ENCODE data around the gene OR52E1. TPM values are rescaled to one million over a fixed set of nuclear protein-coding genes. Genes with fewer than 3 reads are reported as not detected.
A peak's percentile ranks its signal among the peaks of the same experiment; 100 is the strongest.

The OR52E1 gene
- total and polyA plus RNA-seq, 9 of the 15 experiments (the other 6 are each of a cell fraction or from before 2014, with no cell fraction given) = not detected

DNA sequence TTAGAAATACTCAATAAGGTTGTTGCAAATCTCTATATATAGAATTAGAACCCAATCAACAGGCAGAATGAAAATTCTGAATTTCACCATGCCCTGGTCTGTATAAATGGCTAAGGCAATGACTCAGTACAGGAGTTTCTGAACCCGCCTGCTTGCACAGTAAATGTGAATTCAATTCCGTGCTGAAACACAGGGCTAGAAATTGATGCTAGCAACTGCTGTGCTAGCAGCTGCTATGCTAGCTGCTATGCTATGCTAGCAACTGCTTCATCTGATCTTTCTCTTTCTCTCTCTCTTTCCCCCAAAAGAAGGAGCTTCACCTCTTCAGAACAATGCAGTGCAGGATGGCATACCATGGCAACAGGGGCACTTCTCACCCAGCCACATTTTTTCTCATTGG lies 32.7 kb upstream of the OR52E1 start (continued):
- TF ChIP-seq, protein P1, sequence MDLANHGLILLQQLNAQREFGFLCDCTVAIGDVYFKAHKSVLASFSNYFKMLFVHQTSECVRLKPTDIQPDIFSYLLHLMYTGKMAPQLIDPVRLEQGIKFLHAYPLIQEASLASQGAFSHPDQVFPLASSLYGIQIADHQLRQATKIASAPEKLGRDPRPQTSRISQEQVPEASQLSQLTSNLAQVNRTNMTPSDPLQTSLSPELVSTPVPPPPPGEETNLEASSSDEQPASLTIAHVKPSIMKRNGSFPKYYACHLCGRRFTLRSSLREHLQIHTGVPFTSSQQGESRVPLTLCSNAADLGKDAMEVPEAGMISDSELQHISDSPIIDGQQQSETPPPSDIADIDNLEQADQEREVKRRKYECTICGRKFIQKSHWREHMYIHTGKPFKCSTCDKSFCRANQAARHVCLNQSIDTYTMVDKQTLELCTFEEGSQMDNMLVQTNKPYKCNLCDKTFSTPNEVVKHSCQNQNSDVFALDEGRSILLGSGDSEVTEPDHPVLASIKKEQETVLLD (IDR thresholded peaks at IDR 0.05) = no peak

DNA sequence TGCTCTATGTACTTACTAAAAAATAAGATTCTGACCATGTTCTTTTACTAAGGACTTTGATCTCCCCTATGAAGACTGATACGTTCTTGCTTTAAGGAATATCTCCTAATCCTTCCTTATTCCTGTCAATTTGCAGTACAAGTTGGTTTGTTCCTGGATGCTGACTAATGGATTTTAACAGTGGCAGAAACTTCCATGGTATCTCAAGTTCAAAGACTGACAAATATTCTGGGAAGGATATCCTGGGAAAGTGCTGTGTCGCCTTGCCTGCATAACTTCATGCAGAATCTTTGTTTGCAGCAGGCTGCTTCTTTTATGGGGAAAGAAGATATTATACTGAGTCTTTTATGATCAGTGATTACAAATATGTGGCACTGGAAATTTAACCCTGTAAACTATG lies 31.4 kb upstream of the OR52E1 start:
- POLR2A ChIA-PET = no interaction called here
- in situ Hi-C loops (cut with MboI) (no loop called here), intact Hi-C loops (cut with micrococcal nuclease) (no loop called here)
- H4K20me1 ChIP-seq (replicated peaks; ENCODE audit: control insufficient read depth, insufficient read depth, low read length) = no peaks in the 10 kb centered on the region
- FAIRE-seq = no peak
- H3K4me2 ChIP-seq (ENCODE audit: insufficient read depth, low read length) = no peak overlapping the region
- BruUV-seq (replicated peaks) = no TSS peak
- CTCF ChIA-PET (ENCODE audit: low intra/inter-chr PET ratio) = no interaction called here
- H3K79me2 ChIP-seq (ENCODE audit: control insufficient read depth, insufficient read depth, low read length) = no peaks in the 10 kb centered on the region
- peaks cover 2 to 5% of the 10 kb centered on the region in 2 experiments; a peak in 2 of 5 replicates for H3K27me3 ChIP-seq (ENCODE audit: control insufficient read depth in 2 of 2, insufficient read depth in 2 of 2, low read length in 2 of 2)
- no peaks in the 10 kb centered on the region for H3K9me1 ChIP-seq (ENCODE audit: control insufficient read depth, insufficient read depth, low read length)
- no peak for DNase-seq (ENCODE audit: extremely low read depth in 1 of 4, low spot score in 3 of 4)
- TF ChIP-seq MAFK (IDR thresholded peaks at IDR 0.05; ENCODE audit: low read length) = peak; percentile 49; the same call in 1 of the 2 replicates
- no peak for TF ChIP-seq FIP1L1 (IDR thresholded peaks at IDR 0.05; ENCODE audit: low read depth, low read length, poor library complexity, severe bottlenecking)
- peak; percentile 70 for TF ChIP-seq MAFF (IDR thresholded peaks at IDR 0.05; ENCODE audit: low read length)
- no peak for TF ChIP-seq JUN (IDR thresholded peaks at IDR 0.05; ENCODE audit: borderline replicate concordance, low read depth, low read length)
- no peak for TF ChIP-seq JUN (CRISPR knock-in tag; IDR thresholded peaks at IDR 0.05; ENCODE audit: borderline replicate concordance)
- no peak for TF ChIP-seq SMAD4 (CRISPR knock-in tag; conservative IDR thresholded peaks at IDR 0.05)
- no peak for TF ChIP-seq RBM14 (IDR thresholded peaks at IDR 0.05; ENCODE audit: borderline replicate concordance, insufficient read depth, low read depth, low read length)
- no peak for TF ChIP-seq ZNF717 (CRISPR knock-in tag; IDR thresholded peaks at IDR 0.05)
- no peak for TF ChIP-seq CXXC5 (CRISPR knock-in tag; IDR thresholded peaks at IDR 0.05)
- no peak for TF ChIP-seq CBX5 (IDR thresholded peaks at IDR 0.05; ENCODE audit: borderline replicate concordance, low read depth)
- peak; percentile 72 for TF ChIP-seq ZNF316 (IDR thresholded peaks at IDR 0.05)
- TF ChIP-seq MAFG (tag; conservative IDR thresholded peaks at IDR 0.05) = peak; percentile 56
- no peak for TF ChIP-seq ZEB2 (IDR thresholded peaks at IDR 0.05)
- peak; percentile 66 for TF ChIP-seq C11orf30 (IDR thresholded peaks at IDR 0.05; ENCODE audit: low read depth)
- H3K9me3 ChIP-seq (replicated peaks; ENCODE audit: control insufficient read depth, insufficient read depth, low read depth, low read length) = no peaks in the 10 kb centered on the region
- H3K4me1 ChIP-seq (replicated peaks in 1 of 2; ENCODE audit: control insufficient read depth in 2 of 2, insufficient read depth in 2 of 2, low read length in 2 of 2) = no peaks in the 10 kb centered on the region
- WGBS (ENCODE audit: insufficient coverage, low coverage, missing lambda C conversion rate) = 0% methylated on average over 2 of the region's 2 CpGs
- H3K36me3 ChIP-seq (ENCODE audit: control insufficient read depth, insufficient read depth, low read length) = no peaks in the 10 kb centered on the region
- H3K27ac ChIP-seq (ENCODE audit: extremely low read depth, low read depth, low read length) = no peak overlapping the region
- no peak for ATAC-seq
- peak overlapping the region; percentile 19; the same call in 1 of the 2 replicates for H2AFZ ChIP-seq (ENCODE audit: low read depth, low read length)
- no peak overlapping the region for H3K9ac ChIP-seq (ENCODE audit: insufficient read depth in 1 of 2, low read depth in 2 of 2, low read length in 2 of 2)
- H3K4me3 ChIP-seq = no peak overlapping the region
